Measurements from ENCODE around the gene ARHGEF33.

The ARHGEF33 gene

DNA sequence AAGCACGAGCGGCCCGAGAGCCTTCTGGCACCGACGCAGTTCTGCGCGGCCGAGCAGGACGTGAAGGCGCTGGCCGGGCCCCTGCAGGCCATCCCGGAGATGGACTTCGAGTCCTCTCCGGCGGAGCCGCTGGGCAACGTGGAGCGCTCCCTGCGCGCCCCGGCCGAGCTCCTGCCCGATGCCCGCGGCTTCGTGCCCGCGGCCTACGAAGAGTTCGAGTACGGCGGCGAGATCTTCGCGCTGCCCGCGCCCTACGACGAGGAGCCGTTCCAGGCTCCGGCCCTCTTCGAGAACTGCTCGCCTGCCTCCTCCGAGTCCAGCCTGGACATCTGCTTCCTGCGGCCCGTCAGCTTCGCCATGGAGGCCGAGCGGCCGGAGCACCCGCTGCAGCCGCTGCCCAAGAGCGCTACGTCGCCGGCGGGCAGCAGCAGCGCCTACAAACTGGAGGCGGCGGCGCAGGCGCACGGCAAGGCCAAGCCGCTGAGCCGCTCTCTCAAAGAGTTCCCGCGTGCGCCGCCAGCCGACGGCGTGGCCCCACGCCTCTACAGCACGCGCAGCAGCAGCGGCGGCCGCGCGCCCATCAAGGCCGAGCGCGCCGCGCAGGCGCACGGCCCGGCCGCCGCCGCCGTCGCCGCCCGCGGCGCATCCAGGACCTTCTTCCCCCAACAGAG, 70.4 kb downstream of the ARHGEF33 start:
- peak; percentile 11 for DNase-seq (ENCODE audit: low spot score)

DNA sequence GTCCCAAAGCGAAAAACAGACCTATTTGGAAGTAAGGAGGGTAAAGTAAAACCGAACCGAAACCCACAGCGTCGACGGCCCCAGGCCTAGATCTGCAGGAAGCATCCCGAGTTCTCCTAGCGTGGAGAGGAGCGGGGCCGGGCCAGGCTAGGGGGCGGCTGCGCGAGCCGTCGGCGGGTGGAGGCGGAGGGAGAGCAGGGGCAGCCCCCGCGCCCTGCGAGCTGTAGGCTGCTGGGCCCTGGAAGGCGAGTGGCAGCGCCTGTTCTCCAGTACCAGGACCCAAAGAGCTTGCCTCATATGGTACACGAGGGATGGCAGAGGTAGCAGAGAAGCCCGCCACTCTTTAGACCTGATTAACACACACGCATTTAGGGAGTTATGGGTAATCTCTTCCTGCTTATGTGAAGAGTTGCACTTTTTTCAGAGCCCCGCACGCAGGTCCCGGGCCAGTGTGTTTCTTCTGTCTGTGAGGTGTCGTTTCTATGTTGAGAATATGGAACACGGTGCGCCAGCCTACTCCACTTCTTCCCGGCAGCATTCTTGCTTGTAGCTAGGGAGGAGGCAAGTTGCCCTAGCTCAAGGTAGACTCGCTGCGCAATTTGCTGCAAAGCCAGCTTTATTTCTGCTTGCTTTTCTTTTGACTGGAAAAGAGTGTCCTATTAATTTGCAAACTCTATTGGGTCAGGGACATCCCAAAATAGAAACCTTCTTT, 71.1 kb downstream of the ARHGEF33 start:
- no peak for DNase-seq (ENCODE audit: low spot score)

DNA sequence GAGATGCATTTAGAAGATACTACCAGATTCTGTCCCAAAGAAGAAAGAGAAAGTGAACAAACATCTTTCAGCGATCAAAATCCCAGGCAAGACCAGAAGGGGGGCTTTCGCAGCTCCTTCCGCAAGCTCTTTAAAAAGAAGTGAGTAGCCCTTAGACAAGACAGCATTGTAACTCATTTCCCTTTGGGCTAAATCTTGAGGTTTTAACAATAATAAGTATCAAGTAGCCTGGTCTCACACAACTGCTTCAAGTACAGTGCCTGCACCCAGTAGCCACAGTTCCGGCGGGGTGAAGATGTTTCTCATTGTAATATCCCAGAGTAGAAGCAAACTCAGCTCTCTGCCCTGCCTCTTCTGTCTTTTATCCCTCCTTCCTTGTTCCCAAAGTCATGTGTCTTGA, 76.3 kb downstream of the ARHGEF33 start:
- no peak for DNase-seq (ENCODE audit: low spot score)

DNA sequence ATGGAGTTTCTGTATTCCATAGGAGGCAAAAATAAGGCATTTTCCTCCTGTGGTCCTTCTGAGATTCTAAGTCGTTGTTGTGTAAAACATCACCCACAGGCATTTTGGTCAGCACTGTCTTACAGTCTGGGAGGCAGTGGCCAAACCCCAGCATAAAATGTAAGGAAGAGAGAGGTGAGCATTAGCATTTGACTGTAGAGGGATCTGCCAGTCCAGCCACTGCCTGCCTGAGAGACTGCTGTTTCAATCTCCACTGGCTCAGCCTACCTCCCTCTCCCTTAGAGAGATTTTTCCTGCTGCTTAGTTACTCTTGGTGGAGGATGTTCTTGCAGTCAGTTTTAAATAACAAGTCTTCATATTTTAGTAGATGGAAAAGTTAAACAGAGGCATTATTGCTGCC, 77.0 kb downstream of the ARHGEF33 start:
- DNase-seq (ENCODE audit: low spot score), result no peak

DNA sequence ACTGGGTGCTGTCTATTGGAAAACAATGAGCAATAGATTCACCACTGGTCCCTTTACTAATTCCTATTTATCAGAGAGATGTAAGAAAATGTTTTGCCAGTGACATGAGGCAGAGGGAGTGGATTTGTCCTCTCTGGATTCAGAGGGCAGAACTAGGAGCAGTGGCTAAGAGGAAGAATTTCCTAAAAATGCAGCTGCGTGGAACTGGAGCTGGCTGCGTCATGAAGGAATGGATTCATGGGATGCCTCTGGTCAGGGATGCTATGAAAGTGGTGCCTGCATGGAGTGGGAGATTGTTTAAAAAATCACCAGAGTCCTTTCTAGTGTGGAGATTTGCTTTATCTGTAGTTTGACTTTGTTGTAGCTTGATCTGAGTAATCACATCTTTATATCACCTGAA, 78.3 kb downstream of the ARHGEF33 start:
- no peak for DNase-seq (ENCODE audit: low spot score)

DNA sequence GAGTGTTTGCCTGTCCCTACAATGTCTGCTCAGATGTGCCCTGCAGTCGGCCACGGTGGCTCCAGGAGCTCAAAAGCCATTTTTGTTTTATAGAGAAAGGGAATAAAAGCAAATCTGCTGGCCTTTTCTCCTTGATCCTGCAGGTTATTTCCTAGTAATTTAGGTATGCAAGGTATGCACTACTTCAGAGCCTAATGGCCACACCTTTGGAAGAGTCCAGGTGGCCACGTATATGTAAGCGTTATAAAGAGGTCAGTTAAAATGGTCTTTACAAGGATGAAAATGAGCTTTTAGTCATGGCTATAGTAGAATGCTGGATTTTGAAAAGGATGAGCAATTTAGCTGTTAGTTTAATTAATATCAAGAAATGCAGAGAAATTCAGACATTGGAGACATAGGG, 81.7 kb downstream of the ARHGEF33 start:
- DNase-seq (ENCODE audit: low spot score), result no peak

DNA sequence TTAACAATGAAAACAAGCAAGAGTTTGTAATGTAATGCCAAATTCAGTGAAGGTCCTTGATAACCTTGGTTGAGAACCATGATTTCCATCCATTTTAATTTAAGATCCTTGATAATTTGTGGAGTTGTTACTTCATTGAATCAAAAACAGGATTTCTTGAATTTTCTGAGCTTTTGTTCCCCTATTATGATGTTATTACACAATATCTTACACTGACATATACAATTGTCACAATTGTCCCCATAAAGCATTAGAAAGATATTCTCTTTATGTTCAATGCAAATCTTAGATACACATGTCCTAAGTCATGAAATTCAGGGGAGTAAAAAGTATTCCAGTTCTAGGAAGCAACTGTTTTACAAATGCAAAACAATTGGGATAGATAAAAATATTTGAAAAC, 83.6 kb downstream of the ARHGEF33 start:
- no peak for DNase-seq (ENCODE audit: low spot score)

DNA sequence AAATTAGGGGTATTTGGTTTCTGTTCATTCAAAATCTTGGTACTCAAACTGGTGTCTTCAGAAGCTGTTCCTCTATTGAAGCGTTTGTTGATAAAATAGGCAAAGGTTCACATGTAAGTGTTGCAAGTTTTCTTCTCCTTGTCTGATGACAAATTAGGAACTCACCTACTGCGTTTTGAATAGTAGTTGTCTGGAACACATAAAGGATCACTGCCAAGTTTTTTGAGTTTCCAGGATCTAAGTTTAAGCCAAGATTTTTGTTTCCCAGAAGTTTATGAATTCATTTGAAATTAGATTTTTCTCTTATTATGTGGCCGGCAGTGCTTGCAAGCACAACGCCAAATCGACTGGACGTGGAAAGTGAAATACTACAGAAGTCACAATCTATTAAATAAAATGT, 85.4 kb downstream of the ARHGEF33 start:
- no peak for DNase-seq (ENCODE audit: low spot score)

DNA sequence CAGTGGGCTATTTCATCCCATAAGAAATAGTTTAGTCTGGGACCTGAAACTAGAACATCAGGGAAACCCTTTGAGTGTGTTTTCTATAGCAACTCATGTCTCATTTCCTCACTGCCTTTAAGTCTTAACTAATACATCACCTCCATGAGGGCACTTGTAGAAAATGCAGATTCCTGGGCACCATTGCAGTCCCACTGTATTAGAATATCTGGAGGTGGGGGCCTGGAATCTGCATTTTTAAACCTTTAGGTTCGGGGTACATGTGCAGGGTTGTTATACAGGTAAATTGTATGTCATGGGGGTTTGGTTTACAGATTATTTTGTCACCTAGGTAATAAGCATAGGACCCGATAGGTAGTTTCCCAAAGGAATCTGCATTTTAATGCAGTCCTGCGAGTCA, 87.4 kb downstream of the ARHGEF33 start:
- no peak for DNase-seq (ENCODE audit: low spot score)

DNA sequence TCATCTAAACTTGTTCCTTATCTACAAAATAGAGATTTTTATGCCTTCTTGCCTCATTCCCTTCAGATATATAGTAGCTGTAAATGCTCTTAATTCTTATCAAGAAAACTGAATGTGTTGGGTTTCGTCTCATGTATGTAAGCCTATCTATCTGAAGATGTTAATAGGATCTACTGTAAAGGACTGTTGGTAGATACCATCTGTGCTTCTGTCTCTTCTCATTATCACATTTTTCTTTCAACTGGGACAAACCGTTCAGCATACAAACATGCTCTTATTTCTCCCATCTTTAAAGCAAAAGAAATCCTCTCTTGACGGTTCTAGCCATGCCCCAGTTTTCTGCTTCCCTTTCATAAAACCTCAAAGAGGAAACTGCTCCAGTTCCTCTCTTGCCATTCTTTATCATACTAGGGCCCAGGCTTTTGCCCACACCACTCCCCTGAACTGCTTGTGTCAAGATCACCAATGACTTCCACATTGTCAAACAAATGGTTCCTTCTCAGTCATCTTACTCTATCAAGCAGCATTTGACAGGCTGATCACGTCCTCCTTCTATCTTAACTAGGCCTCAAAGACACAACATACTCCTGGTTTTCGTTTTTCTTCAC, 88.7 kb downstream of the ARHGEF33 start:
- DNase-seq (ENCODE audit: low spot score), result peak; percentile 3

DNA sequence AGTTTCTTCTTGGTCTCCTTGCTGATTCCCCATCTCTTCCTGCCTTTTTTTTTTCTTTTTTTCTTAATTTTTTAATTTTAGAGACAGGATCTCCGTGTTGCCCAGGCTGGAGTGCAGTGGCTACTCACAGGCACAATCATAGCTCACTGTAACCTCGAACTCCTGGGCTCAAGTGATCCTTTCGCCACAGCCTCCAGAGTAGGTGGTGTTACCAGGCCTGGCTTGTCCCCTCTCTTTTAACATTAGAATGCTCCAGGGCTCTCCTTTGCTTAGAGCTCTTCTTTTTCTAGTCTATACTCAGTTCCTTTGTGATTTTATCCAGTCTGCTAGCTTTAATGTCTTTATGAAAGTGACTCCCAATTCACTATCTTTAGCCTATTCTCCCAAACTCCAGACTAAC, 89.2 kb downstream of the ARHGEF33 start:
- DNase-seq (ENCODE audit: low spot score), result no peak

DNA sequence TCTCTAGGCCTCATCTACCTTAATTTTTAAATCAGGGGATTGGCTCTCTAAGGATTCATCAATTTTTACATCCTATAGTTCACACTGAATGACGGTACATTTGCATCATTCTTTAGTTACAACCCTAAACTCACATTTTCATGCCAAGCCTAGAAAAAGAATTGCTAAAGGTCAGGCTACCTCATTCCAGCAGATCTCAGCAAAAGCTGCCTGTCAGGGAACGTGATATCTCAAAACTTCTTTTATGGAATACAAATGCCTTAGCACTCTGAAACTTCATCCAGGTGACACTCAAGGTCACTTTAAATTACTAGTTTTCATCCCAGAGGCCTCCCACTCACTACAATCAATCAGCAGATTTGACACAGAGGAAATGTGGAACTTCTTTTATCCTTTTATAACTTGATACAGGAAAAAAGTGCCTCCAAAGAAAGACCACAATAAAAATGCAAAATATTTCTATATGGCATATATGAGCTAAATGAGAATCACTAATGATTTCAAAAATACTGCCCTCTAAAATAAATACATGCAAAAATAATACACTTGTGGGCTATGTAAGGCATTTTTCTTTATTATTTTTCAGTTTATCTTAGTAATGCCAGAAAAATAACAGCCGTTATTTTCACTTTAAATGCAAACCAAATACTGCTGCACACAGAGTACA, 91.5 kb downstream of the ARHGEF33 start:
- no peak for DNase-seq (ENCODE audit: low spot score)

DNA sequence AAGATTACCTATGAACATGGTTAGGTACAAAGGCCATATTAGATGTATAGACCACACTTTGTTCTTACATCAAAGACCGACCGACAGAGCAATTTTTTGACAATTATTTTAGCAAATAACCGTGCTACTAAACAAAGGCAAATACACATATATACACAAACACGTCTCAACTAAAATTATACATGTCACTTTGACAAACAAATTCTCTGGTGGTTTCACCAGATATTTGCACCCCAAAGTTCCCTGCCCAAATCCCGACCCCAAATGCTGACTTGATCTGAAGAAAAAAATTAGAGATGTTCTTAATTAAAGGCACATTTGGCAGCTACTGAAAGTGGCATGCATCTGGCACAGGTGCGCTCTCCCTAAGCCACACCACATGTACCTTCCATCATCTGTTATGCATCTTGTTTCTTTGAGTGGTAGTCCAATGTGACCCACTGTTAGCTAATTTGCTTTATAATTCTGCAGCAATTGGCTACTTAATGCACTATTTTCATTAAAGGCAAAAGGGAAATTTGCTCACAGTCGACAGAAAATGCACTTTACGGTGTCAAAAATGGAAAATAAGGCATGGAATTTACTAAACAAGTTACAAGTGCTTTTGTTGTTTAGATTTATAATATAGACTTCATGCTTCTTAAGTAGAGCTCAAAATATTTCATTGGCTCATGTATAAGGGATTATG, 92.1 kb downstream of the ARHGEF33 start:
- DNase-seq (ENCODE audit: low spot score), result no peak

DNA sequence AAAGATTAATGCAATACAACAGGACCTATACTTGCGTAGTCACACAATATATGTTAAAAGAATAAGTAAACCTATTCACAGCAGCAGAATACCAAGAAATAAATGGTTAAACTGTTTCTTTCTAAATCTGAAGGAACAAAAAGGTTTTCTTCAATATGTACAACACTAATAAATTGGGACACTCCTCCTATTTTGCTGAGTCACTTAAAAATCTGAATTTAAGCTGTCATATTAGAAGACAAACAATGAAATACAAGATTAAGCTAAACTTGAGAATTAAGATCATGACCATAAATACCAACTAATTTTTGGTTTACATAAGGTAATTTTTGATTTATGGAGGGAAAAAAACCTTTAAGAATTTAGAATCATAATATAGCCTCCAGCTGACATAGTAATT, 92.8 kb downstream of the ARHGEF33 start:
- no peak for DNase-seq (ENCODE audit: low spot score)

DNA sequence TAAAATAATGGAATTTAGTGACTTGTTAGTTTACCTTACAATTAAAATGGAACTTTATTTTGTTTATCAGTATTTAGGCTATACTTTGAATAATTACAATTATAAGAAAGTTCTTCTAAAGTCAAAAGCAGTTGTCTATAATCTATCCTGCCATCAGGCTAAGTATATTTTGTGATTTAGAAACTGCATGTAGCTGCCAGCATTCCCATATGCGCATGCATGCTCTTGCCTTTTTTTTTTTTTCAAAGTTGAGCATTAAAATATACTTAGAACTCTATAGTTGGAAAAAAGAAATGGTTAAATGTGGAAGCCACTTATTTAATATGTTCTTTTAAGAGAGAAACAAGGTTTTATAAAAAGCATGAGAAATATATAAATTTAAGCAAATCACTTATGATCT, 99.0 kb downstream of the ARHGEF33 start:
- no peak for DNase-seq (ENCODE audit: low spot score)

DNA sequence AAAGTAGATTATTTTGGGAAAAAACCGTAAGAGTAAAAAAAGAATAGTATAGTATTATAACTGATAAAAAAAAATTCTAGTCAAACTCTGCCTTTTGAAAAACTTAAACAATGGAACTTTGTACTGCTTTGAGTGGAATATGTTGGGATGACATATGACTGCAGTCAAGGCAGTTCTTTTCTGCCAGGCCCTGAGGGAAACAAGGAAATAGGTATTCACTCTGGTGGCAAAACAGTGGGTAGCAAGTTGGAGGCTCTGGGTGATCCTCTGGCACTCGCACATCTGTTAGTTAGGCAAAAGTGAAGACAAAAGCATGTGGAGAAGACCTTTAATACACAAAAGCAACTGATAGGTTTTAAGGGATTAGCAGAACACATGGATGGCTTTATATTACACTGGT, 102.2 kb downstream of the ARHGEF33 start:
- no peak for DNase-seq (ENCODE audit: low spot score)

DNA sequence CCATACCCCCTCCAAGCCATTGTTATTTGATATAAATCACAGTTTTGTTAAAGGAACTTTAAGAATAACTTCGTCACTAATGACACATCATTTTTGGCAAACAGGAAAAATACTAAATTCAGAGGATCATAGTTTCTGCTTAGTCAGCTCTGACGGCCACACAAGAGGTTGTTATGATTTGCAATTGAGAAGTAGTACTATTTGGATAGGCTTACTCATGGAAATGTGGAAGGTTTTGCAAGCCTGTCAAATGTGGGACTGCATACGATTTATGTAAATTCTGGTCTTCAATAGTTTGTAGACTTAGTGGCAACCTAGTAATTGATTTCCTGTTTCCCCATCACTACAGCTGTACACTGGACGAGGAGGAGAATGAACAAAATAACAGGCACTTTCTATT, 108.1 kb downstream of the ARHGEF33 start:
- DNase-seq (ENCODE audit: low spot score), result no peak

DNA sequence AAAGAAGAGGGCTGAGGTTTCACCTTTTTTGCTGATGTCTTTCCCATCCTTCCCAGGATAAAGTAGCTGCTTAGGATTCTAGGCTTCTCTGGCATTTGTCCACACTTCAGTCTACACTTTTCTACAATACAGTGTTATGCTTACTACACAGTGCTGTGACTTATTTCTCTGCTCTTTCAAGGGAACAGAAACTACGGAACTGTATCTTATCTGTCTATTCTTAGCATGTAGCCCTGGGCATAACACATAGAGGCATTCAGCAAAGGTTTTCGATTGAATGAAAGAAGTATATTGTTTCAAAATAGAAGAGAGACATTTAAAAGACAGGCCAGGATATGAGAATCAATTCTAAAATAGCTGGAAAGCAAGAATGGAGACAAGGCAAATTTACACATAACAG, 110.9 kb downstream of the ARHGEF33 start:
- DNase-seq (ENCODE audit: low spot score), result no peak

DNA sequence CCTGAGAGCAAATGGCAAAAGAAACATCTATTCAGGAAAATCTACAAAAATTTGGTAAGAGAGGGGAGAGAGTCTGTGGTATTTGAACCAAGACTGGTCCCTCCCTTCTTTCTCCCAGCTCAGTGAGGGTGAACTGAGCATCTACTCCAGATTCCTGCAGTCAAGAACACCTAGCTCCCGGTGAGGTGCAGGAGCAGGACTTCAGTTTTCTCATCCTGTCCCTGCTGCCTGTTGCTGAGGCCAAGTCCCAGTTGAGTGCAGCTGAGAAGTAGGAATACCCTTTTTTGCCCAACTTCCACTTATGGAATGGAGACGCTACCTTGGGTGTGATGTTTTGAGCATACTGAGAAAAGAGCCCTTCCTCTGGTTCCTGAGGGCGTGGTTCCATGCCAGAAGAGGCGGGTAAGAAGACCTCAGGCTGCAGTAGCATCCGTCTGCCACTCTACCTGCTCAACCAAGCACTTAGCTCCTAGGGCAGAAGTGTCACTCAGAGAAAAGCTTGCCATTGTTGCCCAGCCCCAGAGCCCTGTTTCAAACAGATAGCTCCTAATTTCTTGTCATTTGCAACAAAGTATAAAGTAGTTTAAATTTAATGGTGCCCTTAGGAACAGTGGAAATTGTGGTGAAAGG, 118.3 kb downstream of the ARHGEF33 start:
- DNase-seq (ENCODE audit: low spot score), result no peak

DNA sequence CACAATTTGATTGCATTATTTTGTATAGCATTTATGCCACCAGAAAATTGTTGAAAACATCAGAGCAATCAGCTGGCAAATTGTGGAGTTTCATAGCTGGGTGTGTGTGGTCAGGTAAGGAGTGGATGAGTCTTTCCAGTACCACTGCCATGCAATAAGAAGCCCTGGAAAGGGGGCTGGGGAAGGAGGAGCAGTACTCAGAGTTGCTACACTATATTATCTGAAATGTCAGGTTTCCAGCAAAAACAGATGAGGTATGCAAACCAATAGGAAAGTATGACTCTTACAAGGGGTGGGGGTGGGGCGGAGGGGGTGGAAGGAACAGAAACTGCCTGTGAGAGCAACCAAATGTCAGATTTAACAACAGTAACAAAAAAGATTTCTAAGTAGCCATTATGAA, 119.0 kb downstream of the ARHGEF33 start:
- DNase-seq (ENCODE audit: low spot score), result no peak

DNA sequence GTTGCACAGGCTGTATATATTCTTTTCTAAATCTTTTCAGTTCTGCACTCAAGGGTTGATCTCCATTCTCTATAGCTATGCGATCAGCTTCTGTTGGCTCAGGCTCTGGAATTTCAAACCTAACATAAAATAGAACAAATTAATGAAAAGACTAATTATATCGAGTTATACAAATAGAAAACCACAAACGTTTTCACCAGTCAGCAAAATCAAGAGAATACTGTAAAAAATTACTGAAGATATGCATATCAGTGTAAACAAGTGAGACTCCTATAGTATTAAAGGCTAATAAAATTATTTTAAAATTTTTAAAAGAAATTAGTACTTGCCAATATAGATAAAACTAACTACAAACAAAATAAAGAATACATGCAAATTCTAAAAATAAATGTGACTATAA, 124.2 kb downstream of the ARHGEF33 start:
- DNase-seq (ENCODE audit: low spot score), result no peak

DNA sequence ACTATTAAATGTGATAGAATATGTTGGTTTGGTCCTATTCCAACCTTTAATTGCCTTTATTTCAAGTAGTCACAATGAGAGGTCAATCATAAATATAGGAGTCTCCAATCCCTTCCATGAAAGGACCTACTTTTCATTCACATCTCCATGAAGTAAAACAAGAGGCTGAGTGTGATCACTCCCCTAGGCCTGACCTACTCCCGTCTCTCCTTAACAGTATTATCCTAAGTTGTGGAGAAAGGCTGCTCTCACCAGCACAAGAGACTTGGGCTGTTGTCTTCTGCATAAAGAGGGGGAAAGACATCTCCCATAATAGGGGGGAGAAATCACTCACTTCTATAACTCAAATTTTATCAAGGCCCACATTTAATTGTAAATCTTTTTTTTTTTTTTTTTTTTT, 125.7 kb downstream of the ARHGEF33 start:
- DNase-seq (ENCODE audit: low spot score), result no peak

Measured in cerebellar cortex (tissue), 1 donor.